Astrocyte (in vitro differentiated cells and primary cell): ENCODE data around the gene FAM168B. TPM values are rescaled to one million over a fixed set of nuclear protein-coding genes. Genes with fewer than 3 reads are reported as not detected.

Source experiments
- DNase-seq: peaks from one replicate; pipeline ENCODE4 v3.0.0-alpha.2; 2010; ENCODE audit warnings: low read depth
- FAIRE-seq: peaks from 2 replicates; lab custom pipeline; 2011; peaks lifted over from hg19 to GRCh38; lab: Jason Lieb, UNC
- H2AFZ ChIP-seq: 2 replicates; pipeline ENCODE4 v1.6.0; 2012; ENCODE audit warnings: low read depth, low read length, inconsistent platforms
- H3K27ac ChIP-seq: 2 replicates; pipeline ENCODE4 v1.5.1; 2011; ENCODE audit warnings: low read depth, low read length, inconsistent platforms
- H3K27me3 ChIP-seq: 2 replicates; pipeline ENCODE4 v1.6.0; 2011; ENCODE audit warnings: low read length, inconsistent platforms; ENCODE audit not compliant: insufficient read depth
- H3K36me3 ChIP-seq: 2 replicates; pipeline ENCODE4 v1.5.1; 2011; ENCODE audit warnings: low read length, inconsistent platforms; ENCODE audit not compliant: insufficient read depth
- H3K4me1 ChIP-seq: 2 replicates; pipeline ENCODE4 v1.5.1; 2011; ENCODE audit warnings: low read length, inconsistent platforms; ENCODE audit not compliant: insufficient read depth
- H3K4me2 ChIP-seq: 2 replicates; pipeline ENCODE4 v1.6.0; 2012; ENCODE audit warnings: low read length, inconsistent platforms
- H3K4me3 ChIP-seq: 2 replicates; pipeline ENCODE4 v1.5.1; 2011; ENCODE audit warnings: low read depth, mild to moderate bottlenecking, low read length, inconsistent platforms; ENCODE audit not compliant: insufficient read depth
- H3K79me2 ChIP-seq: 2 replicates; pipeline ENCODE4 v1.6.0; 2012; ENCODE audit warnings: mild to moderate bottlenecking, low read length, inconsistent platforms; ENCODE audit not compliant: insufficient read depth
- H3K9ac ChIP-seq: 2 replicates; pipeline ENCODE4 v1.6.0; 2012; ENCODE audit warnings: mild to moderate bottlenecking, low read length, inconsistent platforms
- H3K9me3 ChIP-seq: 2 replicates; pipeline ENCODE4 v1.5.1; 2012; ENCODE audit warnings: low read depth, mild to moderate bottlenecking, low read length, inconsistent platforms; ENCODE audit not compliant: insufficient read depth
- H4K20me1 ChIP-seq: 2 replicates; pipeline ENCODE4 v1.6.0; 2012; ENCODE audit warnings: low read length, inconsistent platforms; ENCODE audit not compliant: insufficient read depth
- H3K27ac Mint-ChIP-seq: one replicate; pipeline ENCODE4 v1.8.0; 2021; ENCODE audit warnings: mild to moderate bottlenecking, mixed read lengths; ENCODE audit not compliant: unreplicated experiment
- H3K27me3 Mint-ChIP-seq: one replicate; pipeline ENCODE4 v1.8.0; 2021; ENCODE audit warnings: low read depth, mixed read lengths; ENCODE audit not compliant: unreplicated experiment
- H3K36me3 Mint-ChIP-seq: one replicate; pipeline ENCODE4 v1.8.0; 2021; ENCODE audit warnings: low read depth, mixed read lengths; ENCODE audit not compliant: unreplicated experiment
- H3K4me1 Mint-ChIP-seq: one replicate; pipeline ENCODE4 v1.8.0; 2021; ENCODE audit warnings: low read depth, mixed read lengths; ENCODE audit not compliant: unreplicated experiment
- H3K4me3 Mint-ChIP-seq: one replicate; pipeline ENCODE4 v1.8.0; 2021; ENCODE audit warnings: mild to moderate bottlenecking, moderate library complexity, mixed read lengths; ENCODE audit not compliant: unreplicated experiment
- H3K9me3 Mint-ChIP-seq: one replicate; pipeline ENCODE4 v1.8.0; 2021; ENCODE audit warnings: mild to moderate bottlenecking, mixed read lengths; ENCODE audit not compliant: unreplicated experiment
- EZH2 ChIP-seq: IDR thresholded peaks from 2 replicates; pipeline ENCODE4 v1.6.1; 2012; ENCODE audit warnings: mild to moderate bottlenecking, low read length, inconsistent platforms; ENCODE audit not compliant: insufficient read depth
- total RNA-seq: library from RNA; stranded (reverse); gene quantifications from 2 replicates; pipeline ENCODE4 v1.2.1, GENCODE V29; 2021
- TF ChIP-seq, protein P1 (sequence below): IDR thresholded peaks from 2 replicates; pipeline ENCODE4 v1.5.1; 2011; ENCODE audit warnings: low read depth, mild to moderate bottlenecking, inconsistent platforms, low read length, moderate library complexity; ENCODE audit not compliant: insufficient read depth

Gene FAM168B
- total RNA-seq, 1 donor from 2014 or later, result 117 TPM

DNA sequence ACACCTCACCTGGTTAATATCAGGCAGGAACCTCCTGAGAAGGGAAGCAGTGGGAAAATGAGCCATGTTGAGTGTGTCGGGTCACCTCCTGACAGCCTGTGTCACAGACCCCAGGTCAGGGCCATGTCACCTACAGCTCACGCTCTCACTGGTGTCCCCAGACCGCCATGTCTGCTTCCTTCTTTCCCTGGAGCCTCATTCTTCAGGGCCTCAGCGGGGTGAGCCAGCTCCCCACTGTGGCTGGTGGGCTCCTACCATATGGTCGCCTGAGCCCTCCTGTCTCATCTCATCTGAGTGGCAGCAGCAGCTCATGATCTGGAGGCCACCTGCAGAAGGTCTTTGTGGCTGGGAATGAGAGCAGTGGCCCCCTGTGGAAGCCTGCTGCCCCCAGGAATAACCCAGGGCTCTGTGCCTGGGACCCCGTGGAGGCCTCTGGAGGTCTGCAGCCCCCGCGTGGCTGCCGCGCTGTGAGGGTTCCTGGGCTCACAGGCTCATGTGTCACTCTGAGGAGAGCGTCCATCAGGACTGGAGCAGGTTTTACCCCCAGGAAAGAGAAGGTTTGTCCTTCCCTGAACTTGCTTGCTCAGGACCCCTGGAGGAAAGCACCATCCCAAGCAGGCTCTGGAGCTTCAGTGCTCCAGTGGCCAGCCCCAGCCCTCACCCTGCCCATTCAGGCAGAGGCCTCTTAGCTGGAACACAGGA, 56.4 kb downstream of the FAM168B start:
- peaks cover 13% of the 10 kb centered on the region for H3K27me3 ChIP-seq
- FAIRE-seq (no peak), DNase-seq (no peak)

DNA sequence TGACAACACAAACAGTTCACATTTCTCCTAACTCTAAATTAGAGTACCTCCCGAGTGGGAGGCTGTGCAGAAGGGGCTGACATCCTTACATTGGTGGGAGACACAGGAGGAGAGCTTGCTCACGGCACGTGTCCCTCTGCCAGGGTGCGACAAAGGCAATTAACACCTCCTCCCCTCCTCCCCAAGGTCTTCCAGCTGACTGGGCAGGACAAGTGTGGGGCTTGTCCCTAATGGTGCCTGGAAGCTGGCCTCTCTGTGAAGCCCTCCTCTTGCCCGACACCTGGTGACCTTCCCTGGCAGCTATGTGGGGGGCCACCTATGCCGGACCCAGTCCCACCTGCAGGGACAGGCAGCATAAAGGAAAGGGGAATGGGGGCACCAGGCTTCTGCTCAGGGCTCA, 57.0 kb downstream of the FAM168B start:
- Histone ChIP-seq H3K4me2 (no peak overlapping the region), H4K20me1 (peaks cover 20% of the 10 kb centered on the region), H3K4me1 (no peaks in the 10 kb centered on the region), H3K79me2 (no peaks in the 10 kb centered on the region), H3K36me3 (no peaks in the 10 kb centered on the region), H3K9me3 (no peaks in the 10 kb centered on the region), H2AFZ (no peak overlapping the region), H3K27ac (no peak overlapping the region), H3K27me3 (peaks cover 15% of the 10 kb centered on the region), H3K9ac (no peak overlapping the region), H3K4me3 (no peak overlapping the region)
- Mint-ChIP-seq H3K36me3 (peaks cover 2% of the 10 kb centered on the region), H3K27me3 (peaks cover 45% of the 10 kb centered on the region), H3K9me3 (no peaks in the 10 kb centered on the region), H3K4me3 (peak overlapping the region; percentile 69), H3K4me1 (peaks cover 4% of the 10 kb centered on the region), H3K27ac (no peak overlapping the region)
- DNase-seq (no peak), FAIRE-seq (no peak)
- TF ChIP-seq, protein P1, sequence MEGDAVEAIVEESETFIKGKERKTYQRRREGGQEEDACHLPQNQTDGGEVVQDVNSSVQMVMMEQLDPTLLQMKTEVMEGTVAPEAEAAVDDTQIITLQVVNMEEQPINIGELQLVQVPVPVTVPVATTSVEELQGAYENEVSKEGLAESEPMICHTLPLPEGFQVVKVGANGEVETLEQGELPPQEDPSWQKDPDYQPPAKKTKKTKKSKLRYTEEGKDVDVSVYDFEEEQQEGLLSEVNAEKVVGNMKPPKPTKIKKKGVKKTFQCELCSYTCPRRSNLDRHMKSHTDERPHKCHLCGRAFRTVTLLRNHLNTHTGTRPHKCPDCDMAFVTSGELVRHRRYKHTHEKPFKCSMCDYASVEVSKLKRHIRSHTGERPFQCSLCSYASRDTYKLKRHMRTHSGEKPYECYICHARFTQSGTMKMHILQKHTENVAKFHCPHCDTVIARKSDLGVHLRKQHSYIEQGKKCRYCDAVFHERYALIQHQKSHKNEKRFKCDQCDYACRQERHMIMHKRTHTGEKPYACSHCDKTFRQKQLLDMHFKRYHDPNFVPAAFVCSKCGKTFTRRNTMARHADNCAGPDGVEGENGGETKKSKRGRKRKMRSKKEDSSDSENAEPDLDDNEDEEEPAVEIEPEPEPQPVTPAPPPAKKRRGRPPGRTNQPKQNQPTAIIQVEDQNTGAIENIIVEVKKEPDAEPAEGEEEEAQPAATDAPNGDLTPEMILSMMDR, result no peak
- no peak for TF ChIP-seq EZH2

More for the DNA sequence above, 56.4 kb downstream of the FAM168B start:
- Mint-ChIP-seq H3K4me1 (peaks cover 5% of the 10 kb centered on the region), H3K4me3 (no peak overlapping the region), H3K27me3 (peaks cover 42% of the 10 kb centered on the region), H3K27ac (no peak overlapping the region), H3K36me3 (peaks cover 2% of the 10 kb centered on the region), H3K9me3 (no peaks in the 10 kb centered on the region)
- no peak overlapping the region for H2AFZ ChIP-seq
- no peak overlapping the region for H3K4me3 ChIP-seq
- TF ChIP-seq, protein P1, result no peak
- TF ChIP-seq EZH2, result no peak
- no peak overlapping the region for H3K4me2 ChIP-seq
- no peaks in the 10 kb centered on the region for H3K4me1 ChIP-seq
- H4K20me1 ChIP-seq, result peaks cover 24% of the 10 kb centered on the region
- H3K79me2 ChIP-seq, result no peaks in the 10 kb centered on the region
- no peak overlapping the region for H3K27ac ChIP-seq
- no peaks in the 10 kb centered on the region for H3K36me3 ChIP-seq
- no peak overlapping the region for H3K9ac ChIP-seq
- no peaks in the 10 kb centered on the region for H3K9me3 ChIP-seq

DNA sequence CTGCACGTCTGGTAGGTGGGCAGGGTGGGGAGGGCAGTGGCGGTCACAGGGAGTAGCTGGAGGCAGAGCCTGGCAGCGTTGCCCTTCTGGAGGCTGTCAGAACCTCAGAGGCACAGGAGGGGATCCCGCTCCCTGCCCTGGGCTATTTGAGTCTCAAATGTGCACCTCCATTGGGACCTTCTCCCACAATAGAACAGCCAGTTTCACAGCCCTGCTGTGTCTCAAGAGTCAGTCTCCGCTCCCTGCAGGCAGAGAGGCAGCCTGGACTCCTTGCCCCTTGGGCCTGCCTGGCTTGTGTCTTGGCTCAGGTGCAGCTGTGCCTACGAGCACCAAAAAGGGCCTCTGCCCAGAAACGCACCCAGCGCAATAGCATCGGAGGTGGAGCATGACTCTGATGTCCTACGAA, 57.4 kb downstream of the FAM168B start:
- H2AFZ ChIP-seq, result no peak overlapping the region
- peaks cover 17% of the 10 kb centered on the region for H3K27me3 ChIP-seq
- no peaks in the 10 kb centered on the region for H3K4me1 ChIP-seq
- H3K27ac Mint-ChIP-seq, result no peak overlapping the region
- H3K9me3 ChIP-seq, result no peaks in the 10 kb centered on the region
- no peak for TF ChIP-seq EZH2
- TF ChIP-seq, protein P1, result no peak
- H3K4me2 ChIP-seq, result peak overlapping the region; percentile 84
- no peak overlapping the region for H3K4me3 ChIP-seq
- H3K36me3 Mint-ChIP-seq, result peaks cover 2% of the 10 kb centered on the region
- H3K9ac ChIP-seq, result no peak overlapping the region
- H3K79me2 ChIP-seq, result no peaks in the 10 kb centered on the region
- no peak for FAIRE-seq
- no peaks in the 10 kb centered on the region for H3K4me1 Mint-ChIP-seq
- peak overlapping the region; percentile 69 for H3K4me3 Mint-ChIP-seq
- H3K9me3 Mint-ChIP-seq, result no peaks in the 10 kb centered on the region
- peaks cover 16% of the 10 kb centered on the region for H4K20me1 ChIP-seq
- peaks cover 46% of the 10 kb centered on the region for H3K27me3 Mint-ChIP-seq
- no peak overlapping the region for H3K27ac ChIP-seq
- no peaks in the 10 kb centered on the region for H3K36me3 ChIP-seq
- DNase-seq, result no peak
